B cell (primary cell): ENCODE data around the gene ZNF438.

Source experiments
- CTCF ChIP-seq: fragments of 200-600 bp; IDR thresholded peaks from one replicate; pipeline ENCODE4 v1.8.0; 2022; ENCODE audit warnings: antibody characterized with exemption, mild to moderate bottlenecking
- EZH2 ChIP-seq: IDR thresholded peaks from 2 replicates; pipeline ENCODE4 v1.6.1; 2012; ENCODE audit warnings: borderline replicate concordance, low read depth, mild to moderate bottlenecking, moderate library complexity, low read length; ENCODE audit not compliant: insufficient read depth, poor library complexity, severe bottlenecking

GRCh38 chr10:31071232-31072005 is 39.8 kb upstream of the ZNF438 start:
- no peak for TF ChIP-seq CTCF
- no peak for TF ChIP-seq EZH2
